Kidney (tissue), 14 donors: ENCODE measurements around the gene TSPAN19. TPM values are rescaled to one million over a fixed set of nuclear protein-coding genes. Genes with fewer than 3 reads are reported as not detected.

Experiments used
- DNase-seq, 5 donors: peaks; one replicate each; pipeline ENCODE4 v3.0.0-alpha.2; 2013 to 2020
- FAIRE-seq: peaks from 2 replicates; lab custom pipeline; 2012; peaks lifted over from hg19 to GRCh38; lab: Jason Lieb, UNC
- H3K27ac ChIP-seq, 2 donors: one replicate each; pipeline ENCODE4 v1.7.0; 2013; ENCODE audit warnings: low read depth in 2 of 2, low read length in 2 of 2, inconsistent platforms in 1 of 2
- H3K27me3 ChIP-seq: one replicate; pipeline ENCODE4 v1.7.1; 2013; ENCODE audit warnings: low read length, inconsistent platforms; ENCODE audit not compliant: control insufficient read depth, insufficient read depth
- H3K36me3 ChIP-seq, 3 donors: one replicate each; pipeline versions ENCODE4 v1.7.0 to v1.7.1; 2013; ENCODE audit warnings: low read length in 3 of 3, control low read depth in 1 of 3, inconsistent platforms in 1 of 3; ENCODE audit not compliant: insufficient read depth in 3 of 3, control insufficient read depth in 2 of 3
- H3K4me1 ChIP-seq, 3 donors: one replicate each; pipeline versions ENCODE4 v1.7.0 to v1.7.1; 2013; ENCODE audit warnings: low read length in 3 of 3, inconsistent platforms in 1 of 3, low read depth in 1 of 3; ENCODE audit not compliant: control insufficient read depth in 2 of 3, insufficient read depth in 2 of 3
- H3K4me3 ChIP-seq, 3 donors: one replicate each; pipeline versions ENCODE4 v1.7.0 to v1.8.1; 2013; ENCODE audit warnings: low read length in 3 of 3, control low read depth in 1 of 3, inconsistent platforms in 1 of 3
- H3K9ac ChIP-seq, 3 donors: one replicate each; pipeline versions ENCODE4 v1.7.0 to v1.7.1; 2013; ENCODE audit warnings: low read length in 3 of 3, control low read depth in 1 of 3, inconsistent platforms in 1 of 3
- H3K9me3 ChIP-seq, 3 donors: one replicate each; pipeline versions ENCODE4 v1.7.0 to v1.7.1; 2013; ENCODE audit warnings: low read length in 3 of 3, control low read depth in 1 of 3, inconsistent platforms in 1 of 3; ENCODE audit not compliant: control insufficient read depth in 2 of 3, insufficient read depth in 1 of 3
- CTCF ChIP-seq: IDR thresholded peaks from 3 replicates; pipeline ENCODE4 v1.5.1; 2012; ENCODE audit warnings: mild to moderate bottlenecking, moderate library complexity, borderline replicate concordance; ENCODE audit not compliant: insufficient read depth; ENCODE audit errors: extremely low read depth
- intact Hi-C: fragments of 100-400 bp; cut with DNase I; formaldehyde crosslinking; loops from one replicate; pipeline ENCODE4 v1.11.1; 2022
- polyA plus RNA-seq: library from polyadenylated mRNA; stranded (reverse); fragments of 350-450 nt; fragmentation: Illumina TruSeq; extraction: RNeasy Lipid Tissue Mini Kit (QIAGEN cat#74804); gene quantifications from one replicate; pipeline ENCODE4 v1.2.3, GENCODE V29; 2014; ENCODE audit warnings: low read depth, low replicate concordance; ENCODE audit not compliant: insufficient read depth
- total RNA-seq: library from RNA; stranded (reverse); fragmentation: NEBNext Ultra II Directional; extraction: Animal tissue kit (Norgen Biotek cat#: 25700); gene quantifications from one replicate; pipeline ENCODE4 v1.2.1, GENCODE V29; 2021
- donor health status: control.
- donor health status: control.
- donor health status: control.
- donor health status: control.
- donor health status: control.
- donor health status: DM: yes; HTN: yes; CAD: no.
- donor health status: Normal renal cell carcinoma (clear cell type).

TSPAN19 gene
- total and polyA plus RNA-seq, 2 donors from 2014 or later, result 0.66 to 1.3 TPM

DNA sequence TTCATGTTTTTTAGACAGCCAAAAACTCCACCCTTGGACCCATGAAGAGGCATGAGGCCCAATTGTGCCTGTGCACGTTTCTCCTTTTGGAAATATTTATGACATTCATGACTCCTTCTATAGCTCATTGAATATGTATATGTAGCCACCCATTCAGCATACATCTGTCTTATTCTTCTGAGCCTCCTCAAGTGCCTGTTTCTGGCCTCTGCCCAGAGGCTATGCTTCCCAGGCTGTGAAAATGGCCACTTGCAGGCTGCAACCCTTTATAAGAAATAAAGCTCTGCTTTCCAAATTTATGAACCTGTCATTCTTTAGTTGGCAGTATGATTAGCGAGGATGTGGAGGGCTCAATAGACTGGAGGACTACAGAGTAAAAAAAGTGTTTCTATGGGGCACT is 35.3 kb downstream of the TSPAN19 start:
- Histone ChIP-seq H3K27ac (no peak overlapping the region), H3K36me3 (no peaks in the 10 kb centered on the region), H3K9me3 (no peaks in the 10 kb centered on the region), H3K27me3 (no peaks in the 10 kb centered on the region), H3K4me1 (no peaks in the 10 kb centered on the region), H3K4me3 (no peak overlapping the region), H3K9ac (no peak overlapping the region)
- no peak for TF ChIP-seq CTCF
- no peak for FAIRE-seq
- intact Hi-C loops, result no loop called here
- no peak for DNase-seq

- intact Hi-C loops, result no loop called here
- FAIRE-seq, result no peak
Observed at GRCh38 chr12:84998341-84998740, 37.7 kb downstream of the TSPAN19 start.

GRCh38 chr12:84996759-84997158 is 39.3 kb downstream of the TSPAN19 start:
- no peak for TF ChIP-seq CTCF
- no peaks in the 10 kb centered on the region for H3K4me1 ChIP-seq
- intact Hi-C loops, result no loop called here
- H3K9me3 ChIP-seq, result no peaks in the 10 kb centered on the region
- H3K4me3 ChIP-seq, result no peak overlapping the region
- FAIRE-seq (no peak), DNase-seq (no peak)
- H3K27me3 ChIP-seq, result no peaks in the 10 kb centered on the region
- H3K9ac ChIP-seq, result no peak overlapping the region
- no peak overlapping the region for H3K27ac ChIP-seq
- no peaks in the 10 kb centered on the region for H3K36me3 ChIP-seq

More at GRCh38 chr12:84998341-84998740, 37.7 kb downstream of the TSPAN19 start:
- no peaks in the 10 kb centered on the region for H3K4me1 ChIP-seq
- no peaks in the 10 kb centered on the region for H3K36me3 ChIP-seq
- H3K9me3 ChIP-seq, result no peaks in the 10 kb centered on the region
- H3K9ac ChIP-seq, result no peak overlapping the region
- no peak overlapping the region for H3K4me3 ChIP-seq
- TF ChIP-seq CTCF, result no peak
- H3K27ac ChIP-seq, result no peak overlapping the region
- DNase-seq, result no peak
- H3K27me3 ChIP-seq, result no peaks in the 10 kb centered on the region

DNA sequence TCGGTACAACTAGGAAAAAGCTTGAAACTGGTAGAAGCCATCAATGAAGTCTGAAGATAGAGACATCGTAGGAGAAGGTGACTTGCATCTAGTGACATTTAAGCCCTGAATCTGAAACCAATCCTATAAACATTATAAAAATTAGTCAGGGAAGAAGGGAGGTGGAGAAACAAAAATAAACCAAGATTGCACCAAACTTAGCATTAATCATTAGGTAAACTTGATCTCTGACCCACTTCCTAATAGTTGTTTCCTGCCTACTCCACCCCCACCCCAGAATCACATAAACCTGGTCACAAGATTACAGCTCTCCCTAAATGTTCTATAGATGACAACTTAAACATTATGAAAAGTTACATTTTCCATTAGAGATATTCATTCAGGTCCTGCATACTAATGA is 40.4 kb downstream of the TSPAN19 start:
- no peak overlapping the region for H3K27ac ChIP-seq
- H3K4me1 ChIP-seq, result no peaks in the 10 kb centered on the region
- no peaks in the 10 kb centered on the region for H3K9me3 ChIP-seq
- no peaks in the 10 kb centered on the region for H3K36me3 ChIP-seq
- TF ChIP-seq CTCF, result no peak
- FAIRE-seq (no peak), DNase-seq (no peak)
- H3K27me3 ChIP-seq, result no peaks in the 10 kb centered on the region
- intact Hi-C loops, result no loop called here
- no peak overlapping the region for H3K9ac ChIP-seq
- H3K4me3 ChIP-seq, result no peak overlapping the region
